Kidney (tissue), 14 donors: ENCODE data around the gene STK16. TPM values are rescaled to one million over a fixed set of nuclear protein-coding genes. Genes with fewer than 3 reads are reported as not detected.

Experiments
- DNase-seq, 5 donors: peaks; one replicate each; pipeline ENCODE4 v3.0.0-alpha.2; 2013 to 2020
- FAIRE-seq: peaks from 2 replicates; lab custom pipeline; 2012; peaks lifted over from hg19 to GRCh38; lab: Jason Lieb, UNC
- H3K27ac ChIP-seq, 2 donors: one replicate each; pipeline ENCODE4 v1.7.0; 2013; ENCODE audit warnings: low read depth in 2 of 2, low read length in 2 of 2, inconsistent platforms in 1 of 2
- H3K27me3 ChIP-seq: one replicate; pipeline ENCODE4 v1.7.1; 2013; ENCODE audit warnings: low read length, inconsistent platforms; ENCODE audit not compliant: control insufficient read depth, insufficient read depth
- H3K36me3 ChIP-seq, 3 donors: one replicate each; pipeline versions ENCODE4 v1.7.0 to v1.7.1; 2013; ENCODE audit warnings: low read length in 3 of 3, control low read depth in 1 of 3, inconsistent platforms in 1 of 3; ENCODE audit not compliant: insufficient read depth in 3 of 3, control insufficient read depth in 2 of 3
- H3K4me1 ChIP-seq, 3 donors: one replicate each; pipeline versions ENCODE4 v1.7.0 to v1.7.1; 2013; ENCODE audit warnings: low read length in 3 of 3, inconsistent platforms in 1 of 3, low read depth in 1 of 3; ENCODE audit not compliant: control insufficient read depth in 2 of 3, insufficient read depth in 2 of 3
- H3K4me3 ChIP-seq, 3 donors: one replicate each; pipeline versions ENCODE4 v1.7.0 to v1.8.1; 2013; ENCODE audit warnings: low read length in 3 of 3, control low read depth in 1 of 3, inconsistent platforms in 1 of 3
- H3K9ac ChIP-seq, 3 donors: one replicate each; pipeline versions ENCODE4 v1.7.0 to v1.7.1; 2013; ENCODE audit warnings: low read length in 3 of 3, control low read depth in 1 of 3, inconsistent platforms in 1 of 3
- H3K9me3 ChIP-seq, 3 donors: one replicate each; pipeline versions ENCODE4 v1.7.0 to v1.7.1; 2013; ENCODE audit warnings: low read length in 3 of 3, control low read depth in 1 of 3, inconsistent platforms in 1 of 3; ENCODE audit not compliant: control insufficient read depth in 2 of 3, insufficient read depth in 1 of 3
- intact Hi-C: fragments of 100-400 bp; cut with DNase I; formaldehyde crosslinking; loops from one replicate; pipeline ENCODE4 v1.11.1; 2022
- polyA plus RNA-seq: library from polyadenylated mRNA; stranded (reverse); fragments of 350-450 nt; fragmentation: Illumina TruSeq; extraction: RNeasy Lipid Tissue Mini Kit (QIAGEN cat#74804); gene quantifications from one replicate; pipeline ENCODE4 v1.2.3, GENCODE V29; 2014; ENCODE audit warnings: low read depth, low replicate concordance; ENCODE audit not compliant: insufficient read depth
- total RNA-seq: library from RNA; stranded (reverse); fragmentation: NEBNext Ultra II Directional; extraction: Animal tissue kit (Norgen Biotek cat#: 25700); gene quantifications from one replicate; pipeline ENCODE4 v1.2.1, GENCODE V29; 2021
- TF ChIP-seq, protein P1 (sequence below): IDR thresholded peaks from 3 replicates; pipeline ENCODE4 v1.5.1; 2012; ENCODE audit warnings: mild to moderate bottlenecking, moderate library complexity, borderline replicate concordance; ENCODE audit not compliant: insufficient read depth; ENCODE audit errors: extremely low read depth
- donor health status: control.
- donor health status: control.
- donor health status: control.
- donor health status: control.
- donor health status: control.
- donor health status: DM: yes; HTN: yes; CAD: no.
- donor health status: Normal renal cell carcinoma (clear cell type).

STK16 gene
- total and polyA plus RNA-seq, 2 donors from 2014 or later: 29.9 to 53.8 TPM

DNA sequence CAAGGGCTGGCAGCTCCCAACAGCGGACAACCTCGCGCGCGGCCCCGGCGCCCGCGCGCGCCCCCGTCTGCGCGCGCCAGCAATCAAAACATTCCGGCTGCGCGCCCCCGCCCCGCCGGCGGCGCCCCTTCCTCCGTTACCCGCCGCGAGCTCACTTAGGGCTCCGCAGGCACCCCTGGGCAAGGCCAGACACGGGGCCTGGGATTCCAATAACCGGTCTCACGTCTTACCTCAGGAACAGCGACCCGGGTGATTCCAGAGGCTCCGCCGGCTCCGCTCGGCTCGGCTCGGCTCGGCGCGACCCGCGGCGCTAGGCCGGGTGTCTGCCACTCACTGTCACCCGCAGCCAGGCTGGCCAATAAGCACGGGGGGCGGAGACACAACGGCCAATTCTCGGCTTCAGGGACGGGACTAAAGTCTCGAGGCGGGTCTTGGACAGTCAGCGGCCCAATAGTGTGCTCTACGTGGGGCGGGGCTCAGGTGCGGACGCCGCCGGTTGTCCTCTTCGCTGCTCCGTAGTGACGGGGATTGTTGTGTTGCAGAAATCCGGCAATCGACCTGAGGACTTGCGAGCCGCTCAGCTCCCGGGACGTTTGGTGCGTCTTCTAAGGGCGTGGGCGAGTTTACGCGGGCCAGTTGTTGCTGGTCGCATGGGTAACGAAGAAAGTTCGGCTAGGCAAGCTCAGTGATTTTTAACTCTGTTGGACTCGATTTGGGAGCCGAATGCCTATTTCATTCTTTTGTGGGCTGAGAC lies 15.8 kb upstream of the STK16 start, which contains the start of the genes ANKZF1 and ATG9A:
TSS of gene ANKZF1 (plus strand) at position 502 of the 754 bp plus-strand sequence. CDS start 452 bp downstream, outside the sequence.
TSS of gene ATG9A (minus strand) at position 332 of the 754 bp plus-strand sequence. CDS start 1,612 bp downstream, outside the sequence.
- peaks cover 17 to 46% (median 26%) of the 10 kb centered on the region in 3 donors for H3K36me3 ChIP-seq
- H3K27ac ChIP-seq: peak within 1 kb of the TSS; percentile 91 to 96
- TF ChIP-seq, protein P1, sequence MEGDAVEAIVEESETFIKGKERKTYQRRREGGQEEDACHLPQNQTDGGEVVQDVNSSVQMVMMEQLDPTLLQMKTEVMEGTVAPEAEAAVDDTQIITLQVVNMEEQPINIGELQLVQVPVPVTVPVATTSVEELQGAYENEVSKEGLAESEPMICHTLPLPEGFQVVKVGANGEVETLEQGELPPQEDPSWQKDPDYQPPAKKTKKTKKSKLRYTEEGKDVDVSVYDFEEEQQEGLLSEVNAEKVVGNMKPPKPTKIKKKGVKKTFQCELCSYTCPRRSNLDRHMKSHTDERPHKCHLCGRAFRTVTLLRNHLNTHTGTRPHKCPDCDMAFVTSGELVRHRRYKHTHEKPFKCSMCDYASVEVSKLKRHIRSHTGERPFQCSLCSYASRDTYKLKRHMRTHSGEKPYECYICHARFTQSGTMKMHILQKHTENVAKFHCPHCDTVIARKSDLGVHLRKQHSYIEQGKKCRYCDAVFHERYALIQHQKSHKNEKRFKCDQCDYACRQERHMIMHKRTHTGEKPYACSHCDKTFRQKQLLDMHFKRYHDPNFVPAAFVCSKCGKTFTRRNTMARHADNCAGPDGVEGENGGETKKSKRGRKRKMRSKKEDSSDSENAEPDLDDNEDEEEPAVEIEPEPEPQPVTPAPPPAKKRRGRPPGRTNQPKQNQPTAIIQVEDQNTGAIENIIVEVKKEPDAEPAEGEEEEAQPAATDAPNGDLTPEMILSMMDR: peak; percentile 5
- intact Hi-C loops: no loop called here
- H3K9me3 ChIP-seq: no peaks in the 10 kb centered on the region
- peak within 1 kb of the TSS; percentile 97 to 98 (median 97) for H3K4me3 ChIP-seq
- peaks cover 0 to 17% (median 11%) of the 10 kb centered on the region in 3 donors for H3K4me1 ChIP-seq
- H3K27me3 ChIP-seq: no peaks in the 10 kb centered on the region
- FAIRE-seq (peak; percentile 89), DNase-seq (peak; percentile 99 to 100 (median 99))
- H3K9ac ChIP-seq: peak within 1 kb of the TSS; percentile 95 to 100 (median 99)

DNA sequence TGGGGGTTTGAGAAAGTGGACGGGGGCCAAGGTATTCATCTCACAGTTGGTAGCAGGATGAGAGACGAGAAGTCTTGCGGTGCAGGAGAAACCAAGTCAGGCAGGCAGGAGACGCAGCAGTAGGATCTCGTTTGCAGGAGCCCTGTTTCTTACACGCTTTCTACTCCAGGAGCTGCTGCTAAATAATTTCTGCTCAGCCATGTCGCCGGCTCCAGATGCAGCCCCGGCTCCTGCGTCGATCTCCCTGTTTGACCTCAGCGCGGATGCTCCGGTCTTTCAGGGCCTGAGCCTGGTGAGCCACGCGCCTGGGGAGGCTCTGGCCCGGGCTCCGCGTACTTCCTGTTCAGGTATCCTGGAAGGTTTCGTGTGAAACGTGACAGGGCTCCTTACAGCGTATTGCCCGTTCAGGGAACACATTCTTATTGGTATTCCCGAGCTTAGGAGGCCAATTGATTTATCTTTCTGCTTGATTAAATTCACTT lies 15.2 kb upstream of the STK16 start:
- Histone ChIP-seq H3K9ac (peak overlapping the region; percentile 71 to 95 (median 88)), H3K27ac (peak overlapping the region; percentile 84 to 91), H3K4me1 (peaks cover 0 to 17% (median 11%) of the 10 kb centered on the region in 3 donors), H3K9me3 (no peaks in the 10 kb centered on the region), H3K4me3 (peak overlapping the region; percentile 97 to 98 (median 97)), H3K27me3 (no peaks in the 10 kb centered on the region), H3K36me3 (peaks cover 16 to 46% (median 25%) of the 10 kb centered on the region in 3 donors)
- DNase-seq (peak; percentile 54 to 86 (median 63)), FAIRE-seq (no peak)
- TF ChIP-seq, protein P1: no peak
- intact Hi-C loops: no loop called here

DNA sequence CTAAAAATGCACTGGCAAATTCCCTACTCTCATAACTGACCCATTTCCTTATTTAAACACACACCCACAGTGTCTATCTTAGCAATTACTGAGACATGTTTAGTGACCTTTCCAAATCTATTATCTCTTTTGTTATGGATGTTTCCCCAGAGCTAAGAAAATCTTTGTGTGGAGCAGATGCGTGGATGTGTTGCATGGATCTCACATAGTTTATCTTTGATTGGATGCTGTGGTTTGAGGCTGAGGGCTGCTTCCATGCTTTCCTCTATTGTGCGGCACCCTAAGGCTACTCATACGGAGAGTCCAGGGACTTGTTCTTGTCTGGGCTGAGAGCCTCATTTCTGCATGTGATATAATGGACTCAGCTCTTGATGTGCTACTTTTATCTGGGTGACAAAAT lies 10.9 kb upstream of the STK16 start:
- H3K9ac ChIP-seq: no peak overlapping the region
- intact Hi-C loops: no loop called here

More for the DNA sequence above, 10.9 kb upstream of the STK16 start:
- no peaks in the 10 kb centered on the region for H3K9me3 ChIP-seq
- H3K4me3 ChIP-seq: no peak overlapping the region
- peaks cover 0 to 8% (median 0%) of the 10 kb centered on the region in 3 donors for H3K4me1 ChIP-seq
- DNase-seq: no peak
- TF ChIP-seq, protein P1: no peak
- no peaks in the 10 kb centered on the region for H3K27me3 ChIP-seq
- FAIRE-seq: no peak
- H3K36me3 ChIP-seq: peaks cover 13 to 65% (median 37%) of the 10 kb centered on the region in 3 donors
- no peak overlapping the region for H3K27ac ChIP-seq
